Loucy (cell line): ENCODE results near the gene RPS6KA1.
A peak's percentile ranks its signal among the peaks of the same experiment; 100 is the strongest.

Experiments used
- H2AFZ ChIP-seq: fragments of 200-600 bp; sonication (generic); 2 replicates; pipeline ENCODE4 v1.6.0; 2016; ENCODE audit warnings: antibody characterized with exemption, mild to moderate bottlenecking, low read length, moderate library complexity
- H3F3A ChIP-seq: fragments of 200-600 bp; 2 replicates; pipeline ENCODE4 v1.6.0; 2016; ENCODE audit warnings: antibody characterized with exemption, low read depth, mild to moderate bottlenecking
- H3K27me3 ChIP-seq: fragments of 200-600 bp; sonication (generic); 2 replicates; pipeline ENCODE4 v1.6.1; 2014; ENCODE audit warnings: low read length, mild to moderate bottlenecking; ENCODE audit not compliant: insufficient read depth, poor library complexity, severe bottlenecking
- H3K36me3 ChIP-seq: fragments of 200-600 bp; sonication (generic); 2 replicates; pipeline ENCODE4 v1.6.1; 2016; ENCODE audit warnings: low read length; ENCODE audit not compliant: insufficient read depth
- H3K4me1 ChIP-seq: fragments of 200-600 bp; sonication (generic); 2 replicates; pipeline ENCODE4 v1.5.1; 2014; ENCODE audit warnings: low read length, mild to moderate bottlenecking; ENCODE audit not compliant: insufficient read depth, poor library complexity, severe bottlenecking
- H3K4me2 ChIP-seq: fragments of 200-600 bp; sonication (generic); 2 replicates; pipeline ENCODE4 v1.6.0; 2014; ENCODE audit warnings: antibody characterized with exemption, low read length, low read depth, mild to moderate bottlenecking; ENCODE audit not compliant: poor library complexity, severe bottlenecking
- H3K4me3 ChIP-seq: fragments of 200-600 bp; sonication (generic); 2 replicates; pipeline ENCODE4 v1.5.1; 2014; ENCODE audit warnings: low read length, mild to moderate bottlenecking, mixed read lengths; ENCODE audit not compliant: poor library complexity, severe bottlenecking
- H3K79me2 ChIP-seq: fragments of 200-600 bp; sonication (generic); 2 replicates; pipeline ENCODE4 v1.6.1; 2014; ENCODE audit warnings: low read length; ENCODE audit not compliant: insufficient read depth
- H3K9ac ChIP-seq: fragments of 200-600 bp; sonication (generic); 2 replicates; pipeline ENCODE4 v1.6.0; 2014; ENCODE audit warnings: mild to moderate bottlenecking, low read depth, low read length, moderate library complexity; ENCODE audit not compliant: poor library complexity, severe bottlenecking
- H3K9me2 ChIP-seq: fragments of 200-600 bp; sonication (generic); replicated peaks from 2 replicates; pipeline ENCODE4 v1.6.1; 2016; ENCODE audit warnings: low read depth, low read length, mixed read lengths
- H3K9me3 ChIP-seq: fragments of 200-600 bp; sonication (generic); 2 replicates; pipeline ENCODE4 v1.6.1; 2014; ENCODE audit warnings: mild to moderate bottlenecking, antibody characterized with exemption, low read length, low read depth; ENCODE audit not compliant: insufficient read depth
- H4K20me1 ChIP-seq: fragments of 200-600 bp; sonication (generic); 2 replicates; pipeline ENCODE4 v1.6.0; 2014; ENCODE audit warnings: antibody characterized with exemption, low read length, mild to moderate bottlenecking; ENCODE audit not compliant: insufficient read depth, poor library complexity, severe bottlenecking
- CTCF ChIP-seq: fragments of 200-600 bp; sonication (generic); conservative IDR thresholded peaks from 2 replicates; pipeline ENCODE4 v1.5.1; 2014; ENCODE audit warnings: mild to moderate bottlenecking, antibody characterized with exemption, low read length
- EZH2phosphoT487 ChIP-seq: fragments of 200-600 bp; IDR thresholded peaks from 2 replicates; pipeline ENCODE4 v1.6.1; 2018; ENCODE audit warnings: antibody characterized with exemption, mild to moderate bottlenecking, moderate library complexity, borderline replicate concordance

Gene RPS6KA1

DNA sequence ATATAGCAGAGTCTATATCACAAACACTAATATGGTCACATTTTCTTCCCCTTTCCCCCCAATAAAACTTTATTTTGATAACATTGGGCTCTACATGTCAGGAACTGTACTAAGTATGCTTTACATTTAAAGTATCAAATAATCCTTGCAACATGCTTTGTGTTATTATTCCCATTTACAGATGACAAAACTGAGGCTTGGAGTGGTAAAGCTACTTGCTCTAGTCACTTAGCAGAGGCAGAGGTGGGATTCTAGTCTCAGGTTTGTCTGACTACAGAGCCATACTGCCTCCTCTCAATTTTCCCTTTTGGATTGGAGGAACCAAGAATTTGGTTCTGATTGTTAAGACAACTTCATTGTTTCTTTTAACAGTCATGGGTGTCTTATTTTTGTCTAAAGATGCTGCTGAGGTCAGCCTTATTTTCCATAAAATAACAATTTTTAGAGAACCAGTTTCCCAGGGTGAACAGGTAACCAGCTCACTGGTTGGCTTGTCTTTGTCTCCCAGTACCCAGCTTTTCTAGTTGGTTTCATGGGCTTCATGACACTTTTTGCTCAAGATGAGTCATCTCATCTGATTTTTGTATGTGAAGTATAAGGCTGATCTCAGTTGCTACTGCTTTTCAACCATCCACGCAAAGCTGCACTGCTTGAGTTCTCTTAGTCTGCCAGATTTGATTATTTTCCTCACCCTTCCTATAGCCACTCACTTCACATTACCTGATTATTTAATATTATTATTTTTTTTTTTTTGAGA, 85.3 kb downstream of the RPS6KA1 start:
- Histone ChIP-seq H3K4me3 (no peak overlapping the region), H3K36me3 (no peaks in the 10 kb centered on the region), H2AFZ (peak overlapping the region; percentile 81; the same call in 1 of the 2 replicates), H3K79me2 (no peaks in the 10 kb centered on the region), H3K9me3 (no peaks in the 10 kb centered on the region), H3K4me1 (peaks cover 16% of the 10 kb centered on the region), H3K4me2 (no peak overlapping the region), H3K27me3 (no peaks in the 10 kb centered on the region), H4K20me1 (no peaks in the 10 kb centered on the region), H3K9ac (no peak overlapping the region), H3F3A (peaks cover 2% of the 10 kb centered on the region; the same call in 1 of the 2 replicates), H3K9me2 (no peaks in the 10 kb centered on the region)
- TF ChIP-seq CTCF = no peak
- no peak for TF ChIP-seq EZH2phosphoT487

- Histone ChIP-seq H3K36me3 (no peaks in the 10 kb centered on the region), H3K27me3 (no peaks in the 10 kb centered on the region), H3F3A (peaks cover 7% of the 10 kb centered on the region; the same call in 1 of the 2 replicates), H3K9me2 (no peaks in the 10 kb centered on the region), H3K9me3 (no peaks in the 10 kb centered on the region), H3K4me1 (peaks cover 18% of the 10 kb centered on the region), H3K4me3 (no peak overlapping the region), H3K4me2 (no peak overlapping the region), H2AFZ (no peak overlapping the region), H4K20me1 (no peaks in the 10 kb centered on the region), H3K9ac (no peak overlapping the region), H3K79me2 (no peaks in the 10 kb centered on the region)
- TF ChIP-seq EZH2phosphoT487 (no peak), CTCF (no peak)
These were observed 87.3 kb downstream of the RPS6KA1 start for GRCh38 chr1:26616881-26617280.

GRCh38 chr1:26618561-26618960, 89.0 kb downstream of the RPS6KA1 start:
- H3K27me3 ChIP-seq = no peaks in the 10 kb centered on the region
- H3K4me1 ChIP-seq = peaks cover 18% of the 10 kb centered on the region
- H3K9me3 ChIP-seq = no peaks in the 10 kb centered on the region
- H3K9ac ChIP-seq = peak overlapping the region; percentile 38
- no peaks in the 10 kb centered on the region for H3K79me2 ChIP-seq
- H3K36me3 ChIP-seq = no peaks in the 10 kb centered on the region
- H3K4me2 ChIP-seq = peak overlapping the region; percentile 51
- TF ChIP-seq CTCF (no peak), EZH2phosphoT487 (no peak)
- no peaks in the 10 kb centered on the region for H3K9me2 ChIP-seq
- H3K4me3 ChIP-seq = no peak overlapping the region
- peaks cover 7% of the 10 kb centered on the region; the same call in 1 of the 2 replicates for H3F3A ChIP-seq
- no peak overlapping the region for H2AFZ ChIP-seq
- H4K20me1 ChIP-seq = no peaks in the 10 kb centered on the region
